ENCODE measurements around the gene IBTK. TPM values are rescaled to one million over a fixed set of nuclear protein-coding genes. Genes with fewer than 3 reads are reported as not detected.

Gene IBTK
- total RNA-seq, 1 experiment from 2014 or later, result 36.6 TPM

- RAD21 ChIA-PET (ENCODE audit: low non-redundant PET in 1 of 2, low total read pairs in 2 of 2, uncharacterized antibody in 2 of 2, unreplicated experiment in 2 of 2), result no interaction called here
- intact Hi-C loops (cut with micrococcal nuclease), result loop anchor here (5.0 kb wide), 1 partner anchor 1266 kb away; the partner anchor contains the start of gene PRSS35
- Histone ChIP-seq H3K79me2 (ENCODE audit: insufficient read depth, low read length) (peaks cover 61% of the 10 kb centered on the region), H3K9me2 (ENCODE audit: insufficient read depth) (no peaks in the 10 kb centered on the region), H3K27me3 (ENCODE audit: insufficient read depth, low read length) (no peaks in the 10 kb centered on the region), H3K4me2 (ENCODE audit: low read length) (peak overlapping the region; percentile 84), H3K9ac (ENCODE audit: low read length) (peak overlapping the region; percentile 87), H3K4me1 (ENCODE audit: control insufficient read depth in 1 of 2, insufficient read depth in 2 of 2, low read length in 2 of 2) (peaks cover 14 to 27% of the 10 kb centered on the region in 2 experiments), H3K4me3 (replicated peaks in 1 of 2; ENCODE audit: low read depth in 1 of 2, low read length in 2 of 2) (peak overlapping the region; percentile 86 to 90), H3K9me3 (ENCODE audit: control insufficient read depth in 1 of 2, insufficient read depth in 1 of 2, low read depth in 1 of 2, low read length in 2 of 2) (no peaks in the 10 kb centered on the region), H3K36me3 (ENCODE audit: control insufficient read depth in 1 of 2, insufficient read depth in 2 of 2, low read length in 2 of 2) (no peaks in the 10 kb centered on the region), H3K27ac (ENCODE audit: low read depth, low read length) (peak overlapping the region; percentile 72; the same call in 1 of the 2 replicates), H2AFZ (ENCODE audit: low read depth, low read length, poor library complexity, severe bottlenecking) (no peak overlapping the region), H4K20me1 (ENCODE audit: insufficient read depth) (no peaks in the 10 kb centered on the region)
- POLR2A ChIA-PET, result no interaction called here
- CTCF ChIA-PET, result no interaction called here
- ATAC-seq, result no peak
- no TSS peak for BruUV-seq (replicated peaks)
- TF ChIP-seq ATF3 (IDR thresholded peaks at IDR 0.05), result no peak
- TF ChIP-seq, protein P1, sequence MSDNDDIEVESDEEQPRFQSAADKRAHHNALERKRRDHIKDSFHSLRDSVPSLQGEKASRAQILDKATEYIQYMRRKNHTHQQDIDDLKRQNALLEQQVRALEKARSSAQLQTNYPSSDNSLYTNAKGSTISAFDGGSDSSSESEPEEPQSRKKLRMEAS (IDR thresholded peaks at IDR 0.05), result no peak
- no peak for TF ChIP-seq JUND (IDR thresholded peaks at IDR 0.05)
- TF ChIP-seq ZBTB33 (IDR thresholded peaks at IDR 0.05; ENCODE audit: extremely low read depth, insufficient replicate concordance, low read length), result no peak
- TF ChIP-seq POLR2A (IDR thresholded peaks at IDR 0.05; ENCODE audit: borderline replicate concordance, extremely low read depth, insufficient read depth, insufficient read length), result no peak
- no peak for TF ChIP-seq TCF7L2 (IDR thresholded peaks at IDR 0.05; ENCODE audit: borderline replicate concordance, extremely low read depth, insufficient read depth, insufficient read length)
- no peak for TF ChIP-seq SRF (IDR thresholded peaks at IDR 0.05; ENCODE audit: low read depth)
- no peak for TF ChIP-seq EZH2phosphoT487 (IDR thresholded peaks at IDR 0.05; ENCODE audit: borderline replicate concordance)
- no peak for TF ChIP-seq CBX3 (IDR thresholded peaks at IDR 0.05; ENCODE audit: low read depth)
- no peak for TF ChIP-seq REST (IDR thresholded peaks at IDR 0.05; ENCODE audit: low read depth)
- TF ChIP-seq FOSL1 (IDR thresholded peaks at IDR 0.05; ENCODE audit: low read depth), result no peak
- no peak for TF ChIP-seq SP1 (IDR thresholded peaks at IDR 0.05; ENCODE audit: low read depth)
- TF ChIP-seq RAD21 (IDR thresholded peaks at IDR 0.05; ENCODE audit: low read depth), result no peak
- TF ChIP-seq YY1 (IDR thresholded peaks at IDR 0.05; ENCODE audit: extremely low read depth, insufficient replicate concordance, low read depth, low read length), result no peak
- TF ChIP-seq SIN3A (IDR thresholded peaks at IDR 0.05; ENCODE audit: low read depth), result no peak
- DNase-seq (ENCODE audit: low read depth, low spot score), result no peak
Observed at GRCh38 chr6:82246370-82246769, 1.2 kb downstream of the IBTK start.

All from HCT116 (cell line).